NB4 (cell line): ENCODE data around the gene P4HTM.
"Not testable (repeated sequence)": the region's sequence is repeated elsewhere in the genome, so short reads cannot be mapped to it uniquely, and the experiment has no call there.

Source experiments
- DNase-seq: peaks from one replicate; pipeline ENCODE4 v3.0.0; 2010; ENCODE audit warnings: low read depth
- H3K4me3 ChIP-seq: one replicate; pipeline ENCODE4 v1.5.1; 2011; ENCODE audit warnings: mild to moderate bottlenecking, low read depth, low read length, moderate library complexity
- MAX ChIP-seq: IDR thresholded peaks from 2 replicates; pipeline ENCODE4 v1.6.1; 2011; ENCODE audit warnings: low read depth, low read length
- MYC ChIP-seq: IDR thresholded peaks from 2 replicates; pipeline ENCODE4 v1.6.1; 2011; ENCODE audit warnings: low read depth, low read length
- POLR2A ChIP-seq: IDR thresholded peaks from 2 replicates; pipeline ENCODE4 v1.6.1; 2011; ENCODE audit warnings: mild to moderate bottlenecking; ENCODE audit not compliant: insufficient read length; ENCODE audit errors: extremely low read depth
- TF ChIP-seq, protein P1 (sequence below): IDR thresholded peaks from one replicate; pipeline ENCODE4 v1.5.1; 2012; ENCODE audit warnings: low read depth, low read length

Gene P4HTM

GRCh38 chr3:49007771-49008528 lies 17.9 kb downstream of the P4HTM start:
- peak overlapping the region; percentile 80 for H3K4me3 ChIP-seq
- peak; percentile 87 for DNase-seq
- TF ChIP-seq, protein P1, sequence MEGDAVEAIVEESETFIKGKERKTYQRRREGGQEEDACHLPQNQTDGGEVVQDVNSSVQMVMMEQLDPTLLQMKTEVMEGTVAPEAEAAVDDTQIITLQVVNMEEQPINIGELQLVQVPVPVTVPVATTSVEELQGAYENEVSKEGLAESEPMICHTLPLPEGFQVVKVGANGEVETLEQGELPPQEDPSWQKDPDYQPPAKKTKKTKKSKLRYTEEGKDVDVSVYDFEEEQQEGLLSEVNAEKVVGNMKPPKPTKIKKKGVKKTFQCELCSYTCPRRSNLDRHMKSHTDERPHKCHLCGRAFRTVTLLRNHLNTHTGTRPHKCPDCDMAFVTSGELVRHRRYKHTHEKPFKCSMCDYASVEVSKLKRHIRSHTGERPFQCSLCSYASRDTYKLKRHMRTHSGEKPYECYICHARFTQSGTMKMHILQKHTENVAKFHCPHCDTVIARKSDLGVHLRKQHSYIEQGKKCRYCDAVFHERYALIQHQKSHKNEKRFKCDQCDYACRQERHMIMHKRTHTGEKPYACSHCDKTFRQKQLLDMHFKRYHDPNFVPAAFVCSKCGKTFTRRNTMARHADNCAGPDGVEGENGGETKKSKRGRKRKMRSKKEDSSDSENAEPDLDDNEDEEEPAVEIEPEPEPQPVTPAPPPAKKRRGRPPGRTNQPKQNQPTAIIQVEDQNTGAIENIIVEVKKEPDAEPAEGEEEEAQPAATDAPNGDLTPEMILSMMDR: no peak
- no peak for TF ChIP-seq MAX
- no peak for TF ChIP-seq POLR2A
- TF ChIP-seq MYC: no peak

- peak overlapping the region; percentile 55 for H3K4me3 ChIP-seq
- DNase-seq: not testable (repeated sequence)
Measured at GRCh38 chr3:49008627-49009026, 18.6 kb downstream of the P4HTM start.

- no peak for DNase-seq
- TF ChIP-seq, protein P1: no peak
- no peak for TF ChIP-seq POLR2A
- no peak overlapping the region for H3K4me3 ChIP-seq
Measured at GRCh38 chr3:49009396-49009795, 19.4 kb downstream of the P4HTM start.

DNA sequence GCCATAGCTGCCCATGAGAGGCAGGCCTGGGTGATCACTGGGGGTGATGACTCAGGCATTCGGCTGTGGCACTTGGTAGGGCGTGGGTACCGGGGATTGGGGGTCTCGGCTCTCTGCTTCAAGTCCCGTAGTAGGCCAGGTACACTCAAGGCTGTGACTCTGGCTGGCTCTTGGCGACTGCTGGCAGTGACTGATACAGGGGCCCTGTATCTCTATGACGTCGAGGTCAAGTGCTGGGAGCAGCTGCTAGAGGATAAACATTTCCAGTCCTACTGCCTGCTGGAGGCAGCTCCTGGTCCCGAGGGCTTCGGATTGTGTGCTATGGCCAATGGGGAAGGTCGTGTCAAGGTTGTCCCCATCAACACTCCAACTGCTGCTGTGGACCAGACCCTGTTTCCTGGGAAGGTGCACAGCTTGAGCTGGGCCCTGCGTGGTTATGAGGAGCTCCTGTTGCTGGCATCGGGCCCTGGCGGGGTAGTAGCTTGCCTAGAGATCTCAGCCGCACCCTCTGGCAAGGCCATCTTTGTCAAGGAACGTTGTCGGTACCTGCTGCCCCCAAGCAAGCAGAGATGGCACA lies 22.5 kb downstream of the P4HTM start:
- H3K4me3 ChIP-seq: no peak overlapping the region
- TF ChIP-seq, protein P1: no peak
- TF ChIP-seq MYC (no peak), POLR2A (no peak), MAX (no peak)
- DNase-seq: no peak

GRCh38 chr3:49013113-49013737 lies 23.2 kb downstream of the P4HTM start:
- TF ChIP-seq MAX (no peak), MYC (no peak), POLR2A (no peak)
- TF ChIP-seq, protein P1: no peak
- no peak overlapping the region for H3K4me3 ChIP-seq
- no peak for DNase-seq

- TF ChIP-seq, protein P1: peak; percentile 77
- TF ChIP-seq POLR2A: no peak
- DNase-seq: peak; percentile 66
- no peak overlapping the region for H3K4me3 ChIP-seq
Measured at GRCh38 chr3:49013738-49014660, 24.0 kb downstream of the P4HTM start.
